ENCODE measurements around the gene VWCE. TPM values are rescaled to one million over a fixed set of nuclear protein-coding genes. Genes with fewer than 3 reads are reported as not detected.

VWCE gene
- polyA plus RNA-seq, 1 donor (not counting 4 experiments of a cell fraction or from before 2014, with no cell fraction given), result 0.30 TPM

- Histone ChIP-seq H3K27me3 (ENCODE audit: control insufficient read depth, extremely low read depth, insufficient read depth, low read length) (no peaks in the 10 kb centered on the region), H4K20me1 (ENCODE audit: control insufficient read depth, extremely low read depth, insufficient read depth, low read length) (no peaks in the 10 kb centered on the region), H3K4me2 (ENCODE audit: control insufficient read depth, extremely low read depth, insufficient read depth, low read depth, low read length) (no peak overlapping the region), H3K9me1 (ENCODE audit: control insufficient read depth, extremely low read depth, insufficient read depth, low read length) (no peaks in the 10 kb centered on the region), H3K27ac (ENCODE audit: control insufficient read depth, insufficient read depth, low read length) (no peak overlapping the region), H3K36me3 (ENCODE audit: control insufficient read depth in 2 of 2, extremely low read depth in 1 of 2, insufficient read depth in 2 of 2, low read length in 2 of 2) (no peaks in the 10 kb centered on the region), H3K9ac (ENCODE audit: control insufficient read depth, extremely low read depth, insufficient read depth, low read length) (no peak overlapping the region), H3K4me1 (ENCODE audit: control insufficient read depth, extremely low read depth, insufficient read depth, low read length) (peaks cover 11% of the 10 kb centered on the region), H2AFZ (ENCODE audit: control insufficient read depth, low read length) (no peak overlapping the region), H3K9me3 (ENCODE audit: control insufficient read depth, low read depth, low read length) (no peaks in the 10 kb centered on the region), H3K79me2 (ENCODE audit: control insufficient read depth, insufficient read depth, low read length) (no peaks in the 10 kb centered on the region), H3K4me3 (ENCODE audit: control insufficient read depth in 2 of 3, extremely low read depth in 1 of 3, insufficient read depth in 2 of 3, low read depth in 1 of 3, low read length in 3 of 3) (no peak overlapping the region)
- DNase-seq (ENCODE audit: low read depth, low spot score) (no peak), FAIRE-seq (no peak)
- TF ChIP-seq, protein P1, sequence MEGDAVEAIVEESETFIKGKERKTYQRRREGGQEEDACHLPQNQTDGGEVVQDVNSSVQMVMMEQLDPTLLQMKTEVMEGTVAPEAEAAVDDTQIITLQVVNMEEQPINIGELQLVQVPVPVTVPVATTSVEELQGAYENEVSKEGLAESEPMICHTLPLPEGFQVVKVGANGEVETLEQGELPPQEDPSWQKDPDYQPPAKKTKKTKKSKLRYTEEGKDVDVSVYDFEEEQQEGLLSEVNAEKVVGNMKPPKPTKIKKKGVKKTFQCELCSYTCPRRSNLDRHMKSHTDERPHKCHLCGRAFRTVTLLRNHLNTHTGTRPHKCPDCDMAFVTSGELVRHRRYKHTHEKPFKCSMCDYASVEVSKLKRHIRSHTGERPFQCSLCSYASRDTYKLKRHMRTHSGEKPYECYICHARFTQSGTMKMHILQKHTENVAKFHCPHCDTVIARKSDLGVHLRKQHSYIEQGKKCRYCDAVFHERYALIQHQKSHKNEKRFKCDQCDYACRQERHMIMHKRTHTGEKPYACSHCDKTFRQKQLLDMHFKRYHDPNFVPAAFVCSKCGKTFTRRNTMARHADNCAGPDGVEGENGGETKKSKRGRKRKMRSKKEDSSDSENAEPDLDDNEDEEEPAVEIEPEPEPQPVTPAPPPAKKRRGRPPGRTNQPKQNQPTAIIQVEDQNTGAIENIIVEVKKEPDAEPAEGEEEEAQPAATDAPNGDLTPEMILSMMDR (optimal IDR thresholded peaks at IDR 0.05 in 1 of 3, IDR thresholded peaks at IDR 0.05 in 1 of 3, conservative IDR thresholded peaks at IDR 0.05 in 1 of 3; ENCODE audit: extremely low read depth in 1 of 3, insufficient read depth in 2 of 3, low read length in 3 of 3), result no peak
- no peak for TF ChIP-seq EZH2 (IDR thresholded peaks at IDR 0.05; ENCODE audit: low read length)
- dilution Hi-C loops (cut with MboI; ENCODE audit: extremely low pct_ligation_motif_present, low sequenced_read_pairs), result no loop called here
Measured at GRCh38 chr11:61268588-61269250, 26.4 kb downstream of the VWCE start.

DNA sequence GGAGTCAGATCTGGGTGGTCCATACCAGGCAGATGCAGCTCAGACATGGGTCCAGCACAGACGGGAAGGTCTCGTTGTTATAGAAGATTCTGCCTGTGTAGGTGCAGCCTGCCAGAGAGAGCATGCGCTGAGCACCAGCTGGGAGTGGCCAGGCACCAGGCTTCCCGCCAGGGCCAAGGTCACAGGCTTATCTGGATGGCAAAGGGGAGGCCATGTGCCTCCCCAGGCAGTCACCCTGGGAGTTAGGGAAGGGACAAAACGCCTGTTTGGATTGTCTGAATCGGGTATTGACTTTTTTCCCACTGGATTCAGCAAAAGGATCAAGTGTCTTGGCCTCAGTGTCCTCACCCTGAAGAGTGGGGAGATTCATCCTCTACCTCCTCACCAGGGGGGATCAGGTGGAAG is 27.7 kb downstream of the VWCE start:
- no peak for TF ChIP-seq EZH2 (IDR thresholded peaks at IDR 0.05; ENCODE audit: low read length)
- TF ChIP-seq, protein P1 (optimal IDR thresholded peaks at IDR 0.05 in 1 of 3, IDR thresholded peaks at IDR 0.05 in 1 of 3, conservative IDR thresholded peaks at IDR 0.05 in 1 of 3; ENCODE audit: extremely low read depth in 1 of 3, insufficient read depth in 2 of 3, low read length in 3 of 3), result no peak
- H3K79me2 ChIP-seq (ENCODE audit: control insufficient read depth, insufficient read depth, low read length), result no peaks in the 10 kb centered on the region
- no peaks in the 10 kb centered on the region for H3K27me3 ChIP-seq (ENCODE audit: control insufficient read depth, extremely low read depth, insufficient read depth, low read length)
- H3K4me2 ChIP-seq (ENCODE audit: control insufficient read depth, extremely low read depth, insufficient read depth, low read depth, low read length), result no peak overlapping the region
- no peaks in the 10 kb centered on the region for H3K36me3 ChIP-seq (ENCODE audit: control insufficient read depth in 2 of 2, extremely low read depth in 1 of 2, insufficient read depth in 2 of 2, low read length in 2 of 2)
- peaks cover 12% of the 10 kb centered on the region for H3K4me1 ChIP-seq (ENCODE audit: control insufficient read depth, extremely low read depth, insufficient read depth, low read length)
- no peak overlapping the region for H3K9ac ChIP-seq (ENCODE audit: control insufficient read depth, extremely low read depth, insufficient read depth, low read length)
- DNase-seq (ENCODE audit: low read depth, low spot score) (no peak), FAIRE-seq (no peak)
- H4K20me1 ChIP-seq (ENCODE audit: control insufficient read depth, extremely low read depth, insufficient read depth, low read length), result no peaks in the 10 kb centered on the region
- no peak overlapping the region for H3K27ac ChIP-seq (ENCODE audit: control insufficient read depth, insufficient read depth, low read length)
- H3K9me3 ChIP-seq (ENCODE audit: control insufficient read depth, low read depth, low read length), result no peaks in the 10 kb centered on the region
- H2AFZ ChIP-seq (ENCODE audit: control insufficient read depth, low read length), result no peak overlapping the region
- H3K9me1 ChIP-seq (ENCODE audit: control insufficient read depth, extremely low read depth, insufficient read depth, low read length), result no peaks in the 10 kb centered on the region
- dilution Hi-C loops (cut with MboI; ENCODE audit: extremely low pct_ligation_motif_present, low sequenced_read_pairs), result no loop called here
- no peak overlapping the region for H3K4me3 ChIP-seq (ENCODE audit: control insufficient read depth in 2 of 3, extremely low read depth in 1 of 3, insufficient read depth in 2 of 3, low read depth in 1 of 3, low read length in 3 of 3)

Data from keratinocyte (primary cell).